GM23338 (cell line): Measurements from ENCODE around the gene MARK2. TPM values are rescaled to one million over a fixed set of nuclear protein-coding genes. Genes with fewer than 3 reads are reported as not detected.
A peak's percentile ranks its signal among the peaks of the same experiment; 100 is the strongest.

ENCODE experiments used
- ATAC-seq: fragments of 200-7000 bp; cut with Tn5 transposase; 3 replicates; pipeline ENCODE4 v1.9.1; 2020
- DNase-seq: peaks from one replicate; pipeline ENCODE4 v3.0.0-alpha.2; 2015; ENCODE audit warnings: low spot score
- H2AFZ ChIP-seq: fragments of 200-600 bp; sonication (generic); 2 replicates; pipeline ENCODE4 v1.8.0; 2016; ENCODE audit warnings: antibody characterized with exemption, mild to moderate bottlenecking, moderate library complexity
- H3F3A ChIP-seq: fragments of 200-600 bp; sonication (generic); replicated peaks from 2 replicates; pipeline ENCODE4 v1.8.0; 2017; ENCODE audit warnings: antibody characterized with exemption, mixed run types, low read depth
- H3K27ac ChIP-seq: fragments of 200-600 bp; sonication (generic); 2 replicates; pipeline ENCODE4 v1.6.1; 2016; ENCODE audit warnings: low read depth
- H3K27me3 ChIP-seq: fragments of 200-600 bp; sonication (generic); 2 replicates; pipeline ENCODE4 v1.8.0; 2016; ENCODE audit warnings: mild to moderate bottlenecking, mixed run types, moderate library complexity; ENCODE audit not compliant: insufficient read depth
- H3K36me3 ChIP-seq: fragments of 200-600 bp; sonication (generic); 2 replicates; pipeline ENCODE4 v1.8.0; 2016; ENCODE audit warnings: mild to moderate bottlenecking; ENCODE audit not compliant: insufficient read depth
- H3K4me1 ChIP-seq: fragments of 200-600 bp; sonication (generic); 2 replicates; pipeline ENCODE4 v1.8.0; 2016; ENCODE audit warnings: mild to moderate bottlenecking, moderate library complexity; ENCODE audit not compliant: insufficient read depth
- H3K4me2 ChIP-seq: fragments of 200-600 bp; sonication (generic); 2 replicates; pipeline ENCODE4 v1.7.1; 2017; ENCODE audit warnings: mixed run types
- H3K4me3 ChIP-seq: fragments of 200-600 bp; sonication (generic); 2 replicates; pipeline ENCODE4 v1.6.1; 2016; ENCODE audit warnings: mixed run types
- H3K79me2 ChIP-seq: fragments of 200-600 bp; sonication (generic); replicated peaks from 2 replicates; pipeline ENCODE4 v1.8.0; 2017; ENCODE audit warnings: mild to moderate bottlenecking; ENCODE audit not compliant: insufficient read depth
- H3K9me2 ChIP-seq: fragments of 200-600 bp; sonication (generic); 2 replicates; pipeline ENCODE4 v1.8.0; 2017; ENCODE audit not compliant: insufficient read depth
- H4K20me1 ChIP-seq: fragments of 200-600 bp; sonication (generic); replicated peaks from 2 replicates; pipeline ENCODE4 v1.8.0; 2017; ENCODE audit warnings: mild to moderate bottlenecking; ENCODE audit not compliant: insufficient read depth
- H3K27ac Mint-ChIP-seq: 2 replicates; pipeline ENCODE4 v1.8.0; 2020; ENCODE audit warnings: inconsistent platforms, mild to moderate bottlenecking, moderate library complexity, mixed read lengths
- H3K27me3 Mint-ChIP-seq: 3 replicates; pipeline ENCODE4 v1.8.0; 2022; ENCODE audit warnings: low read depth, mild to moderate bottlenecking, moderate library complexity, mixed read lengths, inconsistent platforms; ENCODE audit not compliant: insufficient read depth, poor library complexity
- H3K36me3 Mint-ChIP-seq: 3 replicates; pipeline ENCODE4 v1.8.0; 2021; ENCODE audit warnings: low read depth, mild to moderate bottlenecking, inconsistent platforms, moderate library complexity, mixed read lengths
- H3K4me1 Mint-ChIP-seq: 3 replicates; pipeline ENCODE4 v1.8.0; 2020; ENCODE audit warnings: mild to moderate bottlenecking, inconsistent platforms, mixed read lengths
- H3K4me3 Mint-ChIP-seq: 3 replicates; pipeline ENCODE4 v1.8.0; 2021; ENCODE audit warnings: moderate library complexity, mild to moderate bottlenecking, inconsistent platforms, mixed read lengths
- H3K9me3 Mint-ChIP-seq: 3 replicates; pipeline ENCODE4 v1.8.0; 2020; ENCODE audit warnings: moderate library complexity, mild to moderate bottlenecking, inconsistent platforms, mixed read lengths
- CREB1 ChIP-seq: fragments of 250-450 bp; sonication (Bioruptor Pico); IDR thresholded peaks from 2 replicates; pipeline ENCODE4 v1.5.0; 2020; ENCODE audit warnings: low read depth, mild to moderate bottlenecking, moderate library complexity
- CTCF ChIP-seq, 2 experiments: fragments of 200-600 bp in 1 of 2; sonication (generic) in 1 of 2; conservative IDR thresholded peaks; 2 replicates each; pipeline versions ENCODE4 v1.5.1 to v1.6.1; 2016 to 2017; ENCODE audit warnings: antibody characterized with exemption in 2 of 2, low read depth in 2 of 2, mild to moderate bottlenecking in 2 of 2, moderate library complexity in 1 of 2
- POLR2AphosphoS5 ChIP-seq: IDR thresholded peaks from 2 replicates; pipeline ENCODE4 v1.6.1; 2016; ENCODE audit warnings: antibody characterized with exemption, low read depth
- ZNF114 ChIP-seq: fragments of 250-450 bp; sonication (Bioruptor Pico); IDR thresholded peaks from 2 replicates; pipeline ENCODE4 v1.5.0; 2020; ENCODE audit warnings: mild to moderate bottlenecking, moderate library complexity
- ZNF331 ChIP-seq: fragments of 250-450 bp; sonication (Bioruptor Pico); IDR thresholded peaks from 2 replicates; pipeline ENCODE4 v1.5.0; 2020; ENCODE audit warnings: low read depth, mild to moderate bottlenecking, moderate library complexity
- polyA plus RNA-seq: library from polyadenylated mRNA; unstranded; fragments of >200 nt; fragmentation: Nextera tagmentation; extraction: Ambion mirVana; gene quantifications from 2 replicates; pipeline ENCODE4 v1.2.1, GENCODE V29; 2016
- total RNA-seq: library from RNA; depleted of rRNA; stranded (reverse); fragments of >200 nt; shearing (Covaris generic); gene quantifications from 2 replicates; pipeline ENCODE4 v1.2.3, GENCODE V29; 2014

Gene MARK2
- total and polyA plus RNA-seq, 2 experiments from 2014 or later = 18.7 to 42.6 TPM

GRCh38 chr11:63914896-63915691 lies 76.2 kb downstream of the MARK2 start:
- Mint-ChIP-seq H3K27ac (no peak overlapping the region), H3K9me3 (no peaks in the 10 kb centered on the region; the same call in 2 of the 3 replicates), H3K4me1 (peaks cover 34% of the 10 kb centered on the region), H3K27me3 (peaks cover 27% of the 10 kb centered on the region), H3K36me3 (peaks cover 33% of the 10 kb centered on the region), H3K4me3 (peak overlapping the region; percentile 94)
- DNase-seq (peak; percentile 34), ATAC-seq (no peak)
- H3K4me3 ChIP-seq = peak overlapping the region; percentile 96
- peaks cover 6% of the 10 kb centered on the region; the same call in 1 of the 2 replicates for H4K20me1 ChIP-seq
- no peaks in the 10 kb centered on the region for H3K9me2 ChIP-seq
- H3K4me1 ChIP-seq = peaks cover 33% of the 10 kb centered on the region
- no peaks in the 10 kb centered on the region for H3K27me3 ChIP-seq
- H3F3A ChIP-seq = peaks cover 38% of the 10 kb centered on the region
- peaks cover 16% of the 10 kb centered on the region for H3K79me2 ChIP-seq
- H3K27ac ChIP-seq = 0 out of 2 replicates have a peak overlapping the region, but pooled peaks have one; percentile 69
- no peak overlapping the region for H2AFZ ChIP-seq
- H3K4me2 ChIP-seq = peak overlapping the region; percentile 98
- H3K36me3 ChIP-seq = peaks cover 8% of the 10 kb centered on the region; the same call in 1 of the 2 replicates
- peak in 1 of 2 experiments; percentile 23; a peak in 2 of 4 replicates for TF ChIP-seq CTCF (conservative IDR thresholded peaks at IDR 0.05; ENCODE audit: low read depth in 2 of 2)
- TF ChIP-seq ZNF114 = no peak

GRCh38 chr11:63915961-63916836 lies 77.3 kb downstream of the MARK2 start:
- Mint-ChIP-seq H3K36me3 (peaks cover 34% of the 10 kb centered on the region), H3K27me3 (peaks cover 24% of the 10 kb centered on the region), H3K4me3 (peak overlapping the region; percentile 94), H3K4me1 (peaks cover 31% of the 10 kb centered on the region), H3K9me3 (peaks cover 1% of the 10 kb centered on the region; the same call in 1 of the 3 replicates), H3K27ac (peak overlapping the region; percentile 95)
- no peaks in the 10 kb centered on the region; the same call in 1 of the 2 replicates for H4K20me1 ChIP-seq
- no peak overlapping the region for H3K27ac ChIP-seq
- peaks cover 8% of the 10 kb centered on the region; the same call in 1 of the 2 replicates for H3K36me3 ChIP-seq
- peaks cover 16% of the 10 kb centered on the region for H3K79me2 ChIP-seq
- DNase-seq = peak; percentile 95
- peak overlapping the region; percentile 98 for H3K4me2 ChIP-seq
- peaks cover 35% of the 10 kb centered on the region for H3F3A ChIP-seq
- peaks cover 31% of the 10 kb centered on the region for H3K4me1 ChIP-seq
- no peaks in the 10 kb centered on the region for H3K27me3 ChIP-seq
- peaks cover under 1% of the 10 kb centered on the region; the same call in 1 of the 2 replicates for H3K9me2 ChIP-seq
- TF ChIP-seq POLR2AphosphoS5 (peak; percentile 52), CREB1 (0 out of 2 replicates have a peak, but pooled peaks have one; percentile 15), ZNF331 (no peak), CTCF (conservative IDR thresholded peaks at IDR 0.05; ENCODE audit: low read depth in 2 of 2) (peak; percentile 74 to 86)
- peak; percentile 10 for ATAC-seq
- no peak overlapping the region for H2AFZ ChIP-seq
- peak overlapping the region; percentile 96 for H3K4me3 ChIP-seq
